Measurements from ENCODE around the gene ACTG1.

- TF ChIP-seq POLR2AphosphoS5 (IDR thresholded peaks at IDR 0.05; ENCODE audit: low read depth, low read length) (no peak), POLR2A (IDR thresholded peaks at IDR 0.05; ENCODE audit: low read depth, low read length) (no peak), TAF1 (IDR thresholded peaks at IDR 0.05; ENCODE audit: low read depth, low read length) (no peak), SPI1 (IDR thresholded peaks at IDR 0.05; ENCODE audit: low read depth, low read length) (no peak)
These were observed 21.4 kb downstream of the ACTG1 start for GRCh38 chr17:81491181-81491581.
